ENCODE data around the gene FLNB. TPM values are rescaled to one million over a fixed set of nuclear protein-coding genes. Genes with fewer than 3 reads are reported as not detected.
A peak's percentile ranks its signal among the peaks of the same experiment; 100 is the strongest.
"Not testable (repeated sequence)": the region's sequence is repeated elsewhere in the genome, so short reads cannot be mapped to it uniquely, and the experiment has no call there.

FLNB gene
- total RNA-seq, 1 experiment from 2014 or later = 127 TPM

DNA sequence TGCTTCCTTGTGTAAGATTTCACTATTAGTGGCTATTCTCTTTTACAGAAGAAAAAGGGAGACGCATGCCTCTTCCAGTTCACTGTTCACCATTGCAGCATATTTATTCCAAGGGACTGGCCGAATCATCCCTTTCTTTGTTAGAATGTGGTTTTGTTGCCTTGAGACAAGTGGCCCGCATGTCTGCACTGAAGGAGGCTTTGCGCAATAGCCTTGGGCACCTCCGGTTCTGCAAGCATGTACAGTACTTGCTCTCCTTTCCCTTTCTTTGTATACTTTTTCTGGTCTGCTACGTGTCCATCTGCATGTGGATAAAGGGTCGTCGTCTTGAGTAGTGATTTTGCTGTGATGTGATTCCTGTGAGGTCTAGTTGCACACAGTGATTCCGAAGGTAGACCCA lies 43.0 kb downstream of the FLNB start (continued):
- TF ChIP-seq, protein P1, sequence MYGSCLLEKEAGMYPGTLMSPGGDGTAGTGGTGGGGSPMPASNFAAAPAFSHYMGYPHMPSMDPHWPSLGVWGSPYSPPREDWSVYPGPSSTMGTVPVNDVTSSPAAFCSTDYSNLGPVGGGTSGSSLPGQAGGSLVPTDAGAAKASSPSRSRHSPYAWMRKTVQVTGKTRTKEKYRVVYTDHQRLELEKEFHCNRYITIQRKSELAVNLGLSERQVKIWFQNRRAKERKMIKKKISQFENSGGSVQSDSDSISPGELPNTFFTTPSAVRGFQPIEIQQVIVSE (CRISPR knock-in tag; IDR thresholded peaks at IDR 0.05; ENCODE audit: borderline replicate concordance) = no peak

GRCh38 chr3:58051658-58052261 lies 43.5 kb downstream of the FLNB start:
- ATAC-seq; H3K4me3 Mint-ChIP-seq; H3K36me3 Mint-ChIP-seq; H3K9me3 Mint-ChIP-seq; H3K27me3 Mint-ChIP-seq (ENCODE audit: low read depth); DNase-seq (ENCODE audit: low spot score); POLR2A ChIA-PET: not testable (repeated sequence)
- CTCF ChIA-PET = interaction anchor here (1.1 to 1.6 kb wide), 2 partner anchors 24 to 32 kb away, joined by 3 to 7 read pairs; no protein-coding TSS in a partner anchor
- peak overlapping the region; percentile 58 for H3K27ac Mint-ChIP-seq
- peaks cover 51% of the 10 kb centered on the region for H3K4me1 Mint-ChIP-seq

- Mint-ChIP-seq H3K36me3 (no peaks in the 10 kb centered on the region), H3K4me1 (peaks cover 54% of the 10 kb centered on the region), H3K9me3 (no peaks in the 10 kb centered on the region), H3K4me3 (no peak overlapping the region), H3K27me3 (ENCODE audit: low read depth) (no peaks in the 10 kb centered on the region), H3K27ac (peak overlapping the region; percentile 57; the same call in 1 of the 2 replicates)
- TF ChIP-seq PRRX2 (CRISPR knock-in tag; IDR thresholded peaks at IDR 0.05) (no peak), ZNF423 (CRISPR knock-in tag; IDR thresholded peaks at IDR 0.05) (no peak), ESRRA (CRISPR knock-in tag; IDR thresholded peaks at IDR 0.05; ENCODE audit: borderline replicate concordance) (no peak), IRF2 (CRISPR knock-in tag; IDR thresholded peaks at IDR 0.05; ENCODE audit: borderline replicate concordance, low read depth) (no peak), EMX1 (CRISPR knock-in tag; IDR thresholded peaks at IDR 0.05) (no peak), TEAD4 (CRISPR knock-in tag; IDR thresholded peaks at IDR 0.05) (no peak)
- CTCF ChIA-PET = interaction anchor here (1.1 to 1.6 kb wide), 2 partner anchors 23 to 33 kb away, joined by 3 to 7 read pairs; no protein-coding TSS in a partner anchor
- no peak for DNase-seq (ENCODE audit: low spot score)
- no peak for ATAC-seq
- POLR2A ChIA-PET = no interaction called here
Measured at GRCh38 chr3:58052373-58053273, 44.4 kb downstream of the FLNB start.

DNA sequence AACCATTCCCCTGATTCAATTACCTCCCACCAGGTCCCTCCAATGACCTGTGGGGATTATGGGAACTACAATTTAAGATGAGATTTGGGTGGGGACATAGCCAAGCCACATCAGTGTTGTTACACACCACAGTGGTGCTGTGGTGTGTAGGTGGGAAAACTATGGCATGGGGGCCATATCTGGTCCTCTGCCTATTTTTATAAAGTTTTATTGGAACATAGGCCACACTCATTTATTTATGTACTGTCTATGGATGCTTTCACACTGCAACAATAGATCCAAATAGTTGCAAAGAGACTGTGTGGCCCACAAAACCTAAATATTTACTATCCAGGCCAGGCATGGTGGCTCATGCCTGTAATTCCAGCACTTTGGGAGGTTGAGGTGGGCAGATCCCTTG lies 46.4 kb downstream of the FLNB start:
- Mint-ChIP-seq H3K9me3 (no peaks in the 10 kb centered on the region), H3K36me3 (no peaks in the 10 kb centered on the region), H3K4me1 (peaks cover 49% of the 10 kb centered on the region), H3K27me3 (ENCODE audit: low read depth) (no peaks in the 10 kb centered on the region), H3K27ac (no peak overlapping the region), H3K4me3 (no peak overlapping the region)
- no peak for ATAC-seq
- ChIA-PET POLR2A (no interaction called here), CTCF (no interaction called here)
- DNase-seq (ENCODE audit: low spot score) = no peak
- no peak for TF ChIP-seq ESRRA (CRISPR knock-in tag; IDR thresholded peaks at IDR 0.05; ENCODE audit: borderline replicate concordance)
- no peak for TF ChIP-seq ZNF219 (CRISPR knock-in tag; IDR thresholded peaks at IDR 0.05; ENCODE audit: borderline replicate concordance)
- TF ChIP-seq GABPB1 (CRISPR knock-in tag; IDR thresholded peaks at IDR 0.05) = no peak
- no peak for TF ChIP-seq ZNF232 (CRISPR knock-in tag; IDR thresholded peaks at IDR 0.05)
- TF ChIP-seq PREB (CRISPR knock-in tag; IDR thresholded peaks at IDR 0.05; ENCODE audit: borderline replicate concordance) = no peak
- TF ChIP-seq PRRX2 (CRISPR knock-in tag; IDR thresholded peaks at IDR 0.05) = no peak
- TF ChIP-seq GTF2I (CRISPR knock-in tag; conservative IDR thresholded peaks at IDR 0.05) = no peak
- TF ChIP-seq, protein P2, sequence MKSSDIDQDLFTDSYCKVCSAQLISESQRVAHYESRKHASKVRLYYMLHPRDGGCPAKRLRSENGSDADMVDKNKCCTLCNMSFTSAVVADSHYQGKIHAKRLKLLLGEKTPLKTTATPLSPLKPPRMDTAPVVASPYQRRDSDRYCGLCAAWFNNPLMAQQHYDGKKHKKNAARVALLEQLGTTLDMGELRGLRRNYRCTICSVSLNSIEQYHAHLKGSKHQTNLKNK (CRISPR knock-in tag; IDR thresholded peaks at IDR 0.05) = no peak
- TF ChIP-seq TEAD1 (CRISPR knock-in tag; IDR thresholded peaks at IDR 0.05) = no peak
- TF ChIP-seq NR3C1 (CRISPR knock-in tag; conservative IDR thresholded peaks at IDR 0.05; ENCODE audit: low read depth) = no peak
- TF ChIP-seq CREB1 (CRISPR knock-in tag; IDR thresholded peaks at IDR 0.05) = no peak
- TF ChIP-seq, protein P3, sequence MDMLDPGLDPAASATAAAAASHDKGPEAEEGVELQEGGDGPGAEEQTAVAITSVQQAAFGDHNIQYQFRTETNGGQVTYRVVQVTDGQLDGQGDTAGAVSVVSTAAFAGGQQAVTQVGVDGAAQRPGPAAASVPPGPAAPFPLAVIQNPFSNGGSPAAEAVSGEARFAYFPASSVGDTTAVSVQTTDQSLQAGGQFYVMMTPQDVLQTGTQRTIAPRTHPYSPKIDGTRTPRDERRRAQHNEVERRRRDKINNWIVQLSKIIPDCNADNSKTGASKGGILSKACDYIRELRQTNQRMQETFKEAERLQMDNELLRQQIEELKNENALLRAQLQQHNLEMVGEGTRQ (CRISPR knock-in tag; IDR thresholded peaks at IDR 0.05) = no peak
- no peak for TF ChIP-seq NFYB (CRISPR knock-in tag; conservative IDR thresholded peaks at IDR 0.05; ENCODE audit: low read depth)
- no peak for TF ChIP-seq RORB (CRISPR knock-in tag; IDR thresholded peaks at IDR 0.05)
- no peak for TF ChIP-seq ZNF138 (CRISPR knock-in tag; conservative IDR thresholded peaks at IDR 0.05)
- TF ChIP-seq TCF7 (CRISPR knock-in tag; IDR thresholded peaks at IDR 0.05; ENCODE audit: low read depth) = no peak
- TF ChIP-seq MXD4 (CRISPR knock-in tag; IDR thresholded peaks at IDR 0.05; ENCODE audit: borderline replicate concordance) = no peak
- no peak for TF ChIP-seq MYBL2 (CRISPR knock-in tag; IDR thresholded peaks at IDR 0.05)
- TF ChIP-seq ELF4 (CRISPR knock-in tag; IDR thresholded peaks at IDR 0.05; ENCODE audit: low read depth) = no peak
